GM19043 (cell line): ENCODE results near the gene MGLL.
"Not testable (repeated sequence)": the region's sequence is repeated elsewhere in the genome, so short reads cannot be mapped to it uniquely, and the experiment has no call there.

ENCODE experiments used
- ATAC-seq: cut with Tn5 transposase; IDR thresholded peaks from one replicate; pipeline ENCODE4 v1.9.1; 2021; ENCODE audit warnings: low read depth; ENCODE audit not compliant: unreplicated experiment

Gene MGLL

DNA sequence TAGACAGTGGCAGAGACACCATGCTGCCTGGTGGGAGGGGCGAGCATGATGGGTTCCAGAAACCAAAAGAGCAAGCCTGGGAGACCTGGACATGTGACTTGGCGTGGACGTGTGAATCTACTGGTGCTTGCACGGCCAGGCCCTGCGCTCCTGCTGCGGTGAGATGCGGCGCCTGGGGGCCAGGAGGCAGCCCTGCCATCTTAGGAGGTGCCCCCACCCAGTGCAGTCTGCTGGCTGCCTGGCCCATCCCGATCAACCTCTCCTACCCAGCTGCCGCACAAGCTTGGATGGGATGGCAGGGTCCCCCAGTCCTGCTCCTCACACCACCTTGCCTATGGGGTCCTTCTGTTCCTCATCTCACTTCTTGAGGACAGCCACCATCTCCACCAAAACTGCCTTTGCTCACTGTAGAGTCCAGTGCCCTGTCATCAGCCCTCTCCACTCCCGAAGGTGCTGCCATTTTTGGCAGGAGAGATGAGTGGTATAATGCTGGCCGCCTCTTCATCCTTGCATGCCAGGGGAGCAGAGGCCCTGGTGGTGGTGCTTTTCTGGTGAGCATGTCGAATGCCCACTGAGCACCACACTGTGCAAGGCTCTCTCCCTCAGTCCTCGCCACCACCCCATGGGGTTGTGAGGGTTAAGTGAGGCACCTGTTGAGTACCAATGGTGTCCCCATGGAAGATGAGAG, 152.6 kb downstream of the MGLL start:
- ATAC-seq, result no peak

DNA sequence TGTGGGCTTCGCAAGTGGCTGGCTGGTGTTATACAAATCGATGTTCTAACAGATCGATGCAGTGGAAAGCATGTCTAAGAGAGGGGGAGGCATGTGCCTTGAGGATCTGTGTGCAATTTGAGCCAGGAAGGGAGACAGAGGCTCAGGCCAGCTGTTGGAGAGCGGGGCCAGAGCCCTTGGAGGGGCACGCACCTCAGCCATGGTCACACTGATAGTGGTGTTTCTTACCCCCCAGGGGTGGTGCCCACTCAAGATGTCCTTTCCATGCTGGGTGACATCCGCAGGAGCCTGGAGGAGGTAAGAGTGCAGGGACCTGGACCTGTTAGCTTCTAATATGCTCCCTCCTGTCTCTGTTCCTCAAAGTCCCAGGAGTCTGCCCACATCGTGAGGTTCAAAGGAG, 153.4 kb downstream of the MGLL start:
- ATAC-seq, result no peak

DNA sequence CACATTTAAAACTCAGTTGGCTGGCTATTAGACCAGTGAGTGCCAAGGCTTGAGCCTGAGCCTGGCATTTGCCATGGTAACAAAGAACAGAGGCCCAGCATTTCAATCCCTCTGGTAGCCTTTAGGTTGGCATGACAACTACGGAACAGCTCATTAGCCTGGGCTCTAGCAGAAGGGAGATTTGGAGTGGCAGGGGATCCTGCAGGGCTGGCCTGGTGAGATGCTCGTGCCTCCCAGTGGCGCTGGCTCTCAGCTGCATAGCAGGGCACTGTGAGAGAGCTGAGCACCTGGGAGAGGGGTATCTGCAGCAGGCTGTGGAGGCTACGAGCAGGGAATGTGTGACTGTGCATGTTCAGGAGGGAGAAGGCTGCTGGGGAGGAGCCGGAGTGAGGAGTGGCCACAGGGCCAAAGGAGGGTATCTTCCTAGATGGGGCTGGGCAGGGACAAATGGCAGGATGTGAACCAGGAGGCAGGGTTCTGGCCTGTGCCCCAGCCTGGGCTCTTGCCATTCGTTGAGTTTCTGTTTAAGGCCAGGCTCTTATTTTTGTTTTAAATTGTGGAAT, 155.1 kb downstream of the MGLL start:
- no peak for ATAC-seq

GRCh38 chr3:127666676-127667075, 155.6 kb downstream of the MGLL start:
- no peak for ATAC-seq

- ATAC-seq, result no peak
These were observed 156.7 kb downstream of the MGLL start for GRCh38 chr3:127665586-127665985.

GRCh38 chr3:127665165-127665564, 157.2 kb downstream of the MGLL start:
- no peak for ATAC-seq

GRCh38 chr3:127663151-127663550, 159.2 kb downstream of the MGLL start:
- ATAC-seq, result no peak

- no peak for ATAC-seq
These were observed 160.3 kb downstream of the MGLL start for GRCh38 chr3:127662001-127662469.

DNA sequence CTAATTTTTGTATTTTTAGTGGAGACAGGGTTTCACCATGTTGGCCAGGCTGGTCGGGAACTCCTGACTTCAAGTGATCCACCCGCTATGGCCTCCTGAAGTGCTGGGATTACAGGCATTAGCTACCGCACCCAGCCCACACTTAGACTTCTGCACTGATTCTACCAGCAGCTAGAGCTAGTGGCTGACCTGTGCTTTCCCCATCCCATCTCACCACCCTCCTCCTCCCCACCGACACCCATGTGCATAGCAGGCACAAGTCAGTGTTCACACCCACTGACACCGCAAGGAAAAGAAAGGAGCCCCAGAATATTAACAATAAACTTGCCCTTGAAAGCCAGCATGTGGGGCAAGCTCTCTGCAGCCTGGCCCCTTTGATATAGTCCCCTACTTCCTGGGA, 160.7 kb downstream of the MGLL start:
- no peak for ATAC-seq

DNA sequence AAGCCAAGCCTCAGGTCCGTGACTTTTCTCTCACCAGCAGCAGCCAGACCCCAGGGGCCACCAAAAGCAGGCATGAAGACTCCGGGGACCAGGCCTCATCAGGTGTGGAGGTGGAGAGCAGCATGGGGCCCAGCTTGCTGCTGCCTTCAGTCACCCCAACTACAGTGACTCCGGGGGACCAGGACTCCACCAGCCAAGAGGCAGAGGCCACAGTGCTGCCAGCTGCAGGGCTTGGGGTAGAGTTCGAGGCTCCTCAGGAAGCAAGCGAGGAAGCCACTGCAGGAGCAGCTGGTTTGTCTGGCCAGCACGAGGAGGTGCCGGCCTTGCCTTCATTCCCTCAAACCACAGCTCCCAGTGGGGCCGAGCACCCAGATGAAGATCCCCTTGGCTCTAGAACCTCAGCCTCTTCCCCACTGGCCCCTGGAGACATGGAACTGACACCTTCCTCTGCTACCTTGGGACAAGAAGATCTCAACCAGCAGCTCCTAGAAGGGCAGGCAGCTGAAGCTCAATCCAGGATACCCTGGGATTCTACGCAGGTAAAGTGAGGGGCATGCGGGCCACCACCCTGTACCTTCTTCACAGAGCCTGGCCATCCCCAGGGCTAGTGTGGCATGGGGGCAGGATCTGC, 161.6 kb downstream of the MGLL start:
- ATAC-seq, result no peak

DNA sequence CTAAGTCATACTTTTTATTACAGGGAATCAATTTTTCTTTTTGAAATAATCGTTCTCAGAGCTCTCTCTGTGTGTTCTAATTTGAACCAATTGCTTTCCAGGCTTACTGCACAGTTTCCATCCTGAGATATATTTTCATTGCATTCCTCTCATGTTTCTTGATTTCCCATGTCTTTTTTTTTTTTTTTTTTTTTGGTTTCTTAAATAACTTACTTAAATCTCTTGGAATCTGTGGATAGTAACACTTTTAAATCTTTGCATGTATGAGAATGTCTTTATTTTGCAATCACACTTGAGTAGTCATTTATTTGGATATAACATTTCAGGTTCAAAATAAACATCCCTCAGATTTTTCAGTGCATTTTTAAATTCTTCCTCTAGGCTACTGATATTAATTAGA, 164.1 kb downstream of the MGLL start:
- no peak for ATAC-seq

GRCh38 chr3:127656906-127657305, 165.4 kb downstream of the MGLL start:
- no peak for ATAC-seq

DNA sequence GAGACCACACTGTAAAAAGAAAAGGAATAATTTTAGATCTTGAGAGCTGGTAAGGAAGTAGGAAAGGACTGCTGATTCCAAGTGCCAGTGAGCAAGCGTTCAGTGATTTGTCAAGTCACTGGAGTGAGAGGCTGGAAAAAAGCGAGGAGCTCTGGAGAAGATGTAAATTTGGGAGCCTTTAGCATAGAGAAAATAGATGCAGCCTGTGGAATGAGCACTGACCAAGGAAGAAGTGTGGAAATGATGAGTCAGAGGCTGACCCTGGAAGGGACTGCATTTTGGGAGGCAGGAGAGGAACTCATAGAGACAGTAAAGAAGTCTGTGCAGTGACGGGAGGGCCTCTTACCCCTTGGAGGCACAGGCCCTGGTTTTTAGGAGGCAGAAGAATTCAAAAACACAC, 166.7 kb downstream of the MGLL start:
- no peak for ATAC-seq

GRCh38 chr3:127654993-127655392, 167.3 kb downstream of the MGLL start:
- not testable (repeated sequence) for ATAC-seq

GRCh38 chr3:127654374-127654773, 167.9 kb downstream of the MGLL start:
- no peak for ATAC-seq

GRCh38 chr3:127652246-127652995, 169.9 kb downstream of the MGLL start:
- ATAC-seq, result no peak

- no peak for ATAC-seq
These were observed 170.7 kb downstream of the MGLL start for GRCh38 chr3:127651516-127652172.

DNA sequence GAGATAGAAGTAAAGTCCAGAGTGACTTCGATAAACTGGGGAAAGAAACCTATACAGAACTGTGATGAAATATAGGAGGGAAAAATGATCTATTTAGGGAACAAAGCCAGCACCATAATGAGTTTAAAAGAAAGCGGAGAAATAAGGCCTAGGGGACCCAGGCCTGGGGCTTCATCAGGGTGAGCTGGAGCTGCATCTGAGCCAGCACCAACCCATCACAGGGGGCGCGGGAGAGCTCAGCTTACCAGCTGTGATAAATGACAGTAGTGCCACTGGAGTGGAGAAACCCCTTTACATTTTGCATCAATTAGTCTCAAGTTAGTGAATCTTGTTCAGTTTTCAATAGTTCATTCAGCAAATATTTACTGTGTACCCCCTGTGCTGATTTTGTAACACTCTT, 172.1 kb downstream of the MGLL start:
- no peak for ATAC-seq

DNA sequence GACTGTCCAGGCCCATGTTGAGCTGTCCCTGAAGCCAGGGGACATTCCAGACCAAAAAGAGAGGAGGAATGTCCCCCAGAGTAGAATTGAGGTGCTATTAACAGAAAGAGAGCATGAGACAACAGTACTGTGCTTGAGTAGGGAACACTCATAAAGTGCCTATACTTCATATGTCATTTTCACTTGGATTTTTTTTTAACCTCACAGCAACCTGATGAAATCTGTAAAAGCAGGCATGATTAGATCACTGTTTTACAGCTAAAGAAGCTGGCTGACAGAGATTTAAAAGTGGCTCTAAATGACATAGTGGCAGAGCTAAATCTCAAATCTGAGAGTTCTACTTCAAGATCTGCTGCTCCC, 174.5 kb downstream of the MGLL start:
- ATAC-seq, result no peak

DNA sequence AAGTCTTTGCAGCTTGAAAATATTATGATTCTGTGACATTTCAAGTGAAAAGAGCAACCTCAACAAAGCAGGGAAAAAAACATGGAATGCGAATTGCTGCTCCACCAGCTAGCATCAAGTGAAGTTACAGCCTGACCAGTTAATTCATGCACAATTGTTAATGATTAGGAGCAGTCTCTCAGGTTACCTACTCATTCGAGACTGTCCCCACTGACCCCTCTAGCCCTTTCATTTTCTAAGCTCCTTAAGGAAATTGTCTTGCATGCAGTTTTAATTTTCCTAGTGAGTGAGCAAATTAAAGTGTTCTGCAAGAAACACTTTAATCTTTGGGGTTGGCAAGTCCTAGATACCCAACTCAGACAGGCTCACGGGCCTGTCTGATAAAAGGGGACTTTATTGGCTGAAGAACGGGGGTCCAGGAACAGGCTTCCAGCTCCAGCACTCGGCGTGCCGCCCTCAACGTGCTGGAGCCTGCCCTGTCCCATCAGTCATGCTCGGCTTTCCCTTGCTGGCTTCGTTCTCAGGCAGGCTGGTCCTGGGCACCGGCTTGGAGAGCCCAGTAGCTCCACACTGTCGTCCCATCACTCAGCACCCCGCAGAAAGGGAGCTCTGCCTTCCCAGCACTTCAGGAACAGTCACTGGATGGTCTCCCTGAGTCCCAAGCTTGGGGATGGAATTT, 175.0 kb downstream of the MGLL start:
- no peak for ATAC-seq
